ENCODE data around the gene OBSCN. TPM values are rescaled to one million over a fixed set of nuclear protein-coding genes. Genes with fewer than 3 reads are reported as not detected.

OBSCN gene
- total RNA-seq, 1 donor from 2014 or later = 7.6 TPM

GRCh38 chr1:228320394-228320793, 112.5 kb downstream of the OBSCN start:
- FAIRE-seq (no peak), DNase-seq (ENCODE audit: low read depth) (no peak)
- Histone ChIP-seq H3K27me3 (ENCODE audit: control insufficient read depth, insufficient read depth, low read length) (no peaks in the 10 kb centered on the region), H3K36me3 (ENCODE audit: control insufficient read depth, insufficient read depth, low read length) (peaks cover 1% of the 10 kb centered on the region), H3K4me3 (ENCODE audit: low read depth, low read length) (no peak overlapping the region)
- no peak for TF ChIP-seq CTCF (IDR thresholded peaks at IDR 0.05; ENCODE audit: insufficient read depth, low read length, severe bottlenecking)

DNA sequence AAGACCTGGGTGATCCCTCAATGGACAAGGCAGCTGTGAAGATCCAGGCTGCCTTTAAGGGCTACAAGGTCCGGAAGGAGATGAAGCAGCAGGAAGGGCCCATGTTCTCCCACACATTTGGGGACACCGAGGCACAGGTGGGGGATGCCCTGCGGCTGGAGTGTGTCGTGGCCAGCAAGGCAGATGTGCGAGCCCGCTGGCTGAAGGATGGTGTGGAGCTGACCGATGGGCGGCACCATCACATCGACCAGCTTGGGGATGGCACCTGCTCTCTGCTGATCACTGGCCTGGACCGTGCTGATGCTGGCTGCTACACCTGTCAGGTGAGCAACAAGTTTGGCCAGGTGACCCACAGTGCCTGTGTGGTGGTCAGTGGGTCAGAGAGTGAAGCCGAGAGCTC, 113.6 kb downstream of the OBSCN start:
- DNase-seq (ENCODE audit: low read depth) = no peak
- FAIRE-seq = no peak
- no peak for TF ChIP-seq CTCF (IDR thresholded peaks at IDR 0.05; ENCODE audit: insufficient read depth, low read length, severe bottlenecking)
- H3K27me3 ChIP-seq (ENCODE audit: control insufficient read depth, insufficient read depth, low read length) = no peaks in the 10 kb centered on the region
- peaks cover 1% of the 10 kb centered on the region for H3K36me3 ChIP-seq (ENCODE audit: control insufficient read depth, insufficient read depth, low read length)
- no peak overlapping the region for H3K4me3 ChIP-seq (ENCODE audit: low read depth, low read length)

- DNase-seq (ENCODE audit: low read depth) (no peak), FAIRE-seq (no peak)
- no peak for TF ChIP-seq CTCF (IDR thresholded peaks at IDR 0.05; ENCODE audit: insufficient read depth, low read length, severe bottlenecking)
- H3K27me3 ChIP-seq (ENCODE audit: control insufficient read depth, insufficient read depth, low read length) = no peaks in the 10 kb centered on the region
- peaks cover 1% of the 10 kb centered on the region for H3K36me3 ChIP-seq (ENCODE audit: control insufficient read depth, insufficient read depth, low read length)
- H3K4me3 ChIP-seq (ENCODE audit: low read depth, low read length) = no peak overlapping the region
Observed at GRCh38 chr1:228321895-228322294, 114.1 kb downstream of the OBSCN start.

GRCh38 chr1:228323401-228323800, 115.6 kb downstream of the OBSCN start:
- Histone ChIP-seq H3K36me3 (ENCODE audit: control insufficient read depth, insufficient read depth, low read length) (peaks cover 1% of the 10 kb centered on the region), H3K27me3 (ENCODE audit: control insufficient read depth, insufficient read depth, low read length) (no peaks in the 10 kb centered on the region), H3K4me3 (ENCODE audit: low read depth, low read length) (no peak overlapping the region)
- no peak for DNase-seq (ENCODE audit: low read depth)
- no peak for FAIRE-seq
- TF ChIP-seq CTCF (IDR thresholded peaks at IDR 0.05; ENCODE audit: insufficient read depth, low read length, severe bottlenecking) = no peak

- FAIRE-seq (no peak), DNase-seq (ENCODE audit: low read depth) (no peak)
- Histone ChIP-seq H3K27me3 (ENCODE audit: control insufficient read depth, insufficient read depth, low read length) (no peaks in the 10 kb centered on the region), H3K4me3 (ENCODE audit: low read depth, low read length) (no peak overlapping the region), H3K36me3 (ENCODE audit: control insufficient read depth, insufficient read depth, low read length) (peaks cover 1% of the 10 kb centered on the region)
- TF ChIP-seq CTCF (IDR thresholded peaks at IDR 0.05; ENCODE audit: insufficient read depth, low read length, severe bottlenecking) = no peak
Observed at GRCh38 chr1:228325267-228325666, 117.4 kb downstream of the OBSCN start.

- H3K27me3 ChIP-seq (ENCODE audit: control insufficient read depth, insufficient read depth, low read length) = no peaks in the 10 kb centered on the region
- TF ChIP-seq CTCF (IDR thresholded peaks at IDR 0.05; ENCODE audit: insufficient read depth, low read length, severe bottlenecking) = no peak
- no peaks in the 10 kb centered on the region for H3K36me3 ChIP-seq (ENCODE audit: control insufficient read depth, insufficient read depth, low read length)
- H3K4me3 ChIP-seq (ENCODE audit: low read depth, low read length) = no peak overlapping the region
- no peak for FAIRE-seq
- no peak for DNase-seq (ENCODE audit: low read depth)
Observed at GRCh38 chr1:228329887-228330286, 122.0 kb downstream of the OBSCN start.
